Measurements from ENCODE around the gene PANK1. TPM values are rescaled to one million over a fixed set of nuclear protein-coding genes. Genes with fewer than 3 reads are reported as not detected.

The PANK1 gene
- total RNA-seq, 1 experiment from 2014 or later: 33.2 TPM

DNA sequence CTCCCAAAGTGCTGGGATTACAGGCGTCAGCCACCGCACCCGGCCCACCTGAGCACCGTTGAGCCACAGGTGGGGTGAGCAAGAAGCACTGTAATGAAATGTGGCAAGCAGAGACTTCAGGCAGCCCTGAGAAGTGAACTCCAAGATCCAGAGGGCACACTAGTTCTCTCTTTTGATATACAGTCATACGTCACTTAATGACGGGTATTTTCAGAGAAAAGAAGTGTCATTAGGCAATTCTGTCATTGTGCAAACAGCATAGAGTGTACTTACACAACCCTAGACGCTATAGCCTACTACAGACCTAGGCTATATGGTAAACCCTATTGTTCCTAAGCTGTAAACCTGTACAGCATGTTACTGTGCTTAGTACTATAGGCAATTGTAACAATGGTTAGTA is 7.9 kb downstream of the PANK1 start:
- Histone ChIP-seq H3K18ac (ENCODE audit: insufficient read length, low read depth, low read length) (no peak overlapping the region), H3K27ac (ENCODE audit: insufficient read length, low read depth, low read length) (no peak overlapping the region), H2BK20ac (ENCODE audit: low read depth, low read length, poor library complexity, severe bottlenecking) (no peak overlapping the region), H3K4me1 (ENCODE audit: insufficient read depth, low read length) (no peaks in the 10 kb centered on the region), H3T11ph (ENCODE audit: low read length) (no peak overlapping the region), H3K27me3 (ENCODE audit: insufficient read depth, low read length) (no peaks in the 10 kb centered on the region), H2AK5ac (ENCODE audit: insufficient read length, low read length) (no peak overlapping the region), H2BK12ac (ENCODE audit: insufficient read length, low read depth, low read length) (no peak overlapping the region), H4K20me1 (ENCODE audit: control insufficient read depth, insufficient read depth, insufficient read length) (no peaks in the 10 kb centered on the region), H4K91ac (ENCODE audit: insufficient read length, low read depth, low read length) (no peak overlapping the region), H3K23ac (ENCODE audit: insufficient read length, low read depth, low read length) (no peak overlapping the region), H4K8ac (replicated peaks; ENCODE audit: insufficient read length, low read depth, low read length) (no peak overlapping the region), H3K9me3 (ENCODE audit: control insufficient read depth, low read depth, low read length) (no peaks in the 10 kb centered on the region), H2AFZ (ENCODE audit: low read length) (no peak overlapping the region), H3K4ac (ENCODE audit: low read depth, low read length) (no peak overlapping the region), H3K79me1 (ENCODE audit: insufficient read depth, low read depth, low read length, poor library complexity, severe bottlenecking) (peaks cover 10% of the 10 kb centered on the region), H3K4me2 (ENCODE audit: insufficient read depth, insufficient read length, low read length) (no peak overlapping the region), H2BK15ac (ENCODE audit: low read depth, low read length) (no peak overlapping the region), H3K14ac (ENCODE audit: insufficient read depth, low read length) (no peak overlapping the region), H2BK5ac (ENCODE audit: insufficient read length, low read length) (no peak overlapping the region), H3K79me2 (ENCODE audit: insufficient read depth, low read length) (peaks cover 53% of the 10 kb centered on the region), H3K9ac (ENCODE audit: extremely low read depth, insufficient read length, low read length) (no peak overlapping the region), H4K5ac (ENCODE audit: insufficient read length, low read depth, low read length) (no peak overlapping the region), H3K56ac (ENCODE audit: insufficient read length, low read depth, low read length) (no peak overlapping the region), H2BK120ac (ENCODE audit: low read depth, low read length, poor library complexity, severe bottlenecking) (no peak overlapping the region), H3K23me2 (ENCODE audit: insufficient read length, low read depth, low read length, poor library complexity, severe bottlenecking) (no peaks in the 10 kb centered on the region)
- Mint-ChIP-seq H3K4me3 (no peak overlapping the region), H3K4me1 (peaks cover 7 to 11% of the 10 kb centered on the region in 2 experiments), H3K27me3 (ENCODE audit: low read depth) (no peaks in the 10 kb centered on the region), H3K9me3 (no peaks in the 10 kb centered on the region), H3K27ac (no peak overlapping the region), H3K36me3 (ENCODE audit: insufficient read depth in 1 of 3, low read depth in 3 of 3) (peaks cover 19 to 29% (median 22%) of the 10 kb centered on the region in 3 experiments)
- DNase-seq: no peak
- WGBS (ENCODE audit: extremely low coverage, insufficient read length, low lambda C conversion rate): no CpG with 5 or more reads among the region's 7 CpGs
- TF ChIP-seq, protein P1, sequence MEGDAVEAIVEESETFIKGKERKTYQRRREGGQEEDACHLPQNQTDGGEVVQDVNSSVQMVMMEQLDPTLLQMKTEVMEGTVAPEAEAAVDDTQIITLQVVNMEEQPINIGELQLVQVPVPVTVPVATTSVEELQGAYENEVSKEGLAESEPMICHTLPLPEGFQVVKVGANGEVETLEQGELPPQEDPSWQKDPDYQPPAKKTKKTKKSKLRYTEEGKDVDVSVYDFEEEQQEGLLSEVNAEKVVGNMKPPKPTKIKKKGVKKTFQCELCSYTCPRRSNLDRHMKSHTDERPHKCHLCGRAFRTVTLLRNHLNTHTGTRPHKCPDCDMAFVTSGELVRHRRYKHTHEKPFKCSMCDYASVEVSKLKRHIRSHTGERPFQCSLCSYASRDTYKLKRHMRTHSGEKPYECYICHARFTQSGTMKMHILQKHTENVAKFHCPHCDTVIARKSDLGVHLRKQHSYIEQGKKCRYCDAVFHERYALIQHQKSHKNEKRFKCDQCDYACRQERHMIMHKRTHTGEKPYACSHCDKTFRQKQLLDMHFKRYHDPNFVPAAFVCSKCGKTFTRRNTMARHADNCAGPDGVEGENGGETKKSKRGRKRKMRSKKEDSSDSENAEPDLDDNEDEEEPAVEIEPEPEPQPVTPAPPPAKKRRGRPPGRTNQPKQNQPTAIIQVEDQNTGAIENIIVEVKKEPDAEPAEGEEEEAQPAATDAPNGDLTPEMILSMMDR (conservative IDR thresholded peaks at IDR 0.05): no peak

Data from H9 (cell line).